A172 (cell line): ENCODE measurements around the gene TFEC. TPM values are rescaled to one million over a fixed set of nuclear protein-coding genes. Genes with fewer than 3 reads are reported as not detected.
"Not testable (repeated sequence)": the region's sequence is repeated elsewhere in the genome, so short reads cannot be mapped to it uniquely, and the experiment has no call there.

ENCODE experiments used
- DNase-seq: peaks from one replicate; pipeline ENCODE4 v3.0.0-alpha.2; 2015; ENCODE audit warnings: low spot score
- total RNA-seq: library from RNA; depleted of rRNA; stranded (reverse); fragments of >200 nt; shearing (Covaris generic); gene quantifications from 2 replicates; pipeline ENCODE4 v1.2.3, GENCODE V29; 2014; rRNA removed

Gene TFEC, protein sequence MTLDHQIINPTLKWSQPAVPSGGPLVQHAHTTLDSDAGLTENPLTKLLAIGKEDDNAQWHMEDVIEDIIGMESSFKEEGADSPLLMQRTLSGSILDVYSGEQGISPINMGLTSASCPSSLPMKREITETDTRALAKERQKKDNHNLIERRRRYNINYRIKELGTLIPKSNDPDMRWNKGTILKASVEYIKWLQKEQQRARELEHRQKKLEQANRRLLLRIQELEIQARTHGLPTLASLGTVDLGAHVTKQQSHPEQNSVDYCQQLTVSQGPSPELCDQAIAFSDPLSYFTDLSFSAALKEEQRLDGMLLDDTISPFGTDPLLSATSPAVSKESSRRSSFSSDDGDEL
- 0.07 and 0.43 TPM in 2 replicates for total RNA-seq

DNA sequence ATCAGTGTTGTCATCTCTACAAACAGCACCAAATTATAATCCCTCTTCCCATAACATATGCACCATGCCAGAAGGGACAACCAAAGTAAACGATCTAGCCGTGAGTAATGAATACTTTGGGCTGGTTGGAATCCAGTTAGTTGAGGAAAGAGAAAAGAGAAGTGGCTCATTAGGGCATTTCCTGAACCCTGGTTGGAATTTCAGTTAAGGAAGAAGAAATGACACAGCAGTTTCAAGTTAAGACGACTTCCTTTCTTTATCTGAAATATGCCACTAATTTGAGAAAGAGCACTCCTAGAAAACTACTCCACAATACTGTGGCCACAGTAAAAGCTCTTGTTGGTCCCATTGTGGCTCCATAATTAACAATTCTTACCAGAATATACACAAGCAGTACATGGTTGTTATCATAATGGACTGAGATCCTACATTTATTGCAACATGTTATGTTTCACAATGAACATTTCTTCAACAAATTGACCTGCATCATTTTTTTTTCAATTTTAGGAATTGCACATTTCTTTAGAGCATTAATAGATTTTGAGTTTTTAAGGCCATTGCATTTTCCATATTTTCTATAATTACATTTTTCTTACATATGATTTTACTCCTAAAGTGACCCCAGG, at the start of gene TFEC:
Gene TFEC (minus strand): TSS at position 113 of the 626 bp plus-strand sequence. CDS start 46,322 bp downstream, outside the sequence.
- peak; percentile 31 for DNase-seq

DNA sequence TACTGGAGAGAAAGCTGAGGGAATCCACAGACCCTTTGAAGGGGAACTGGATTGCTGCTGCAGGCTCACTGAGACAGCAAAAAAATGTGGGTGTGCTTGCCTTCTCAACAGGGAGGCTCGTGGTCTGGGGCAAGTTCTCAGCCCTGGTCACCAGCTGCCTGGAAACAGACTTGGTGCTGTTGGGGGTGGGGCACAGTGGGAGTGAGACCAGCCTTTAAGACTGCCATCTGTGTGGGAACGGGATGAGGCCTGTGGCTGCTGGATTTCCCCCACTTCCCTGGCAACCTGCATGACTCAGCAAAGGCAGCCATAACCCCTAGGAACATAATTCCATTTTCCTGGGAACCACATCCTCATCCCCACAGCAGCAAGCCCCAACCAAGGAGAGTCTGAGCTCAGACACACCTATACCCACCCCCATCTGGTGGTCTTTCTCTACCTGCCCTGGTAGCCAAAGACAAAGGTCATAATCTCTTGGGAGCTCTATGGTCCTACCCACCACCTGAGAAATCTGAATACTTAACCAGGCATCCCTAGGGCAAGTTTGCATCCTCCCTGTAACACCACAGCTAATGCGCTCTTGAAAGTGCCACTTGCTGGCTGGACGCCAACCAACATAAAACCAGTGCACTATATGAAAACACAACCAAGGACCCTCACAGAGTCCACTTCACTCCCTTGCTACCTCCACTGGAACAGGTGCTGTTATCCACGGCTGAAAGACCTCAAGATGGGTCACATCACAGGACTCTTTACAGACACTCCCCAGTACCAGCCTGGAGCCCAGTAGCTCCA, 45.0 kb upstream of the TFEC start:
- DNase-seq: peak; percentile 76

- DNase-seq: no peak
Observed at GRCh38 chr7:116071629-116072028, 41.1 kb upstream of the TFEC start.

GRCh38 chr7:116064179-116064578, 33.6 kb upstream of the TFEC start:
- DNase-seq: no peak

DNA sequence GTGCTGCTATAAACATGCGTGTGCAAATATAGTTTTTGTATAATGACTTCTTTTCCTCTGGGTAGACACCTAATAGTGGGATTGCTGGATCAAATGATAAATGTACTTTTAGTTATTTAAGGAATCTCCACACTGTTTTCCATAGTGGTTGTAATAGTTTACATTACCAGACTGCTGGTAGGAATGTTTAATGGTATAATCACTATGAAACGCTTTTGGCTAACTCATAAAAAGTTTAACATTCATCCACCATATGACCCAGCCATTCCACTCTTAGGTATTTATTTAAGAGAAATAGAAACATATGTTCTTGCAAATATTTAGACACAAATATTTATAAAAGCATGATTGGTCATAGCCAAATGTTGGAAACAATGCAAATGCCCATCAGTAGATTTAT, 32.1 kb upstream of the TFEC start:
- no peak for DNase-seq

- no peak for DNase-seq
Observed at GRCh38 chr7:116052006-116052405, 21.4 kb upstream of the TFEC start.

GRCh38 chr7:116047261-116047660, 16.7 kb upstream of the TFEC start:
- DNase-seq: not testable (repeated sequence)

DNA sequence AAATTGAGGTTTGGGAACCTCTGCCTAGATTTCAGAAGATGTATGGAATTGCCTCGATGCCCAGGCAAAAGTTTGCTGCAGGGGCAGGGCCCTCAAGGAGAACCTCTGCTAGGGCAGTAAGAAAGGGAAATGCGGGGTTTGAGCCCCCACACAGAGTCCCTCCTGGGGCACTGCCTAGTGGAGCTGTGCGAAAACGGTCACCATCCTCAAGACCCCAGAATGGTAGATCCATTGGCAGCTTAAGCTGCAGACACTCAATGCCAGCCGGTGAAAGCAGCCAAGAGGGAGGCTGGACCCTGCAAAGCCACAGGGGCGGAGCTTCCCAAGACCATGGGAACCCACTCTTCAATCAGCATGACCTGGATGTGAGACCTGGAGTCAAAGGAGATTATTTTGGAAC, 15.0 kb upstream of the TFEC start:
- DNase-seq: no peak

- DNase-seq: no peak
Observed at GRCh38 chr7:116041615-116042014, 11.1 kb upstream of the TFEC start.

DNA sequence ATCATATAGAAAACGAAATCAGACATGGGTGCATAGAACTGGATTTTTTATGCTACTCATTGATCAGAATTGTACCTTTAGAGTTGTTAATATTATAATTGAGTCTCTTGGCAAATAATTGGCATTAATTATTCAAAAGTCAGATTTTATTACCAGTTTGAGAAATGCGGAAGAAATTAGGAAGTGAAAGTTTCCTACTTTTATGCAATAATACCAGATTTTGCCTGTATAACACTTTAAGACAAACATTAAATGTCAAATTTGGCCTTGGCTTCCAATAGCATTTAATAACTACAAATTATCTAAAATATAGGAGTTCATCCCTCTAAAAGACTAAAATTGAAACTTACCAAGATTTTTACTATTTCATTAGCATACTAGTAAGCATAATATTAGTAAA, 6.8 kb upstream of the TFEC start:
- no peak for DNase-seq

GRCh38 chr7:116034411-116034810, 3.8 kb upstream of the TFEC start:
- DNase-seq: no peak

- no peak for DNase-seq
Observed at GRCh38 chr7:116032886-116033285, 2.3 kb upstream of the TFEC start.

DNA sequence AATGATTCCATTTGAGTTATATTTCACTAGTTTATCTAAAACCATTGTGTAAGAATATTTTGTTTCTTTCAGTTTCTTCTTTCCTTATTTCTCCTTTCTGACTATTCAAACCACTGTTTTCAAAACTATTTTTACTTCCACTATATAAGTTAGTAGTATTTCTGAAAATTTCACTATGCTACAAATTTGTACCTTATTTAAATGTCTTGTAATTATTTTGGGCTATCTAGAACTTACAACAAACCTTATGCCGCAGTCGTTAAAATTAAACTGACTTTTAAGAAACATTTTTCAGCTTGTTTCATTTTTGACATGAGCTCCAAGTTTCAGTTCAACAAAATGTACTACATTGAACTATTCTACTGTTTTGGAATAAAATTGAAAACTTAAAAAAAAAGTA, 1.8 kb downstream of the TFEC start:
- no peak for DNase-seq

DNA sequence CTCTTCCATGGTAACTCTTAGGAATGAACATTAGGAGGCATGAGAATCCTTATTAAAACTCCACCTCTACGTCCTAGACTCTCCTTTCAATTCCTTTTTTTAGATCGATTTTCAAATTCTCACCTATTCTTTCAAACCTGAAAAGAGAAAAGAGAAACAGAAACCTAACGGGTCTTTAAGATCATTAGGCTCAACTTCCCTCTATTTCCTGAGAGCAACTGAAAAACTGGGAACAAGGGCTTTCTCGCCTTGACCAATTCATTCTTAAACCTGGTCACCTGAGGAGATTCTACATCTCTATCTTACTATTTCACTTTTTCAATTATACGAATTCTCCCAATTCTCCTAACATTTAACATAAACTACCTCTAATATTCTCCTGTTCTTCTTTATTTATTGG, 2.8 kb downstream of the TFEC start:
- DNase-seq: no peak

GRCh38 chr7:116024826-116025809, 5.4 kb downstream of the TFEC start:
- DNase-seq: peak; percentile 9

- DNase-seq: no peak
Observed at GRCh38 chr7:116021237-116021636, 9.3 kb downstream of the TFEC start.

GRCh38 chr7:116018731-116019130, 11.8 kb downstream of the TFEC start:
- DNase-seq: no peak

GRCh38 chr7:116013675-116014074, 16.9 kb downstream of the TFEC start:
- no peak for DNase-seq

DNA sequence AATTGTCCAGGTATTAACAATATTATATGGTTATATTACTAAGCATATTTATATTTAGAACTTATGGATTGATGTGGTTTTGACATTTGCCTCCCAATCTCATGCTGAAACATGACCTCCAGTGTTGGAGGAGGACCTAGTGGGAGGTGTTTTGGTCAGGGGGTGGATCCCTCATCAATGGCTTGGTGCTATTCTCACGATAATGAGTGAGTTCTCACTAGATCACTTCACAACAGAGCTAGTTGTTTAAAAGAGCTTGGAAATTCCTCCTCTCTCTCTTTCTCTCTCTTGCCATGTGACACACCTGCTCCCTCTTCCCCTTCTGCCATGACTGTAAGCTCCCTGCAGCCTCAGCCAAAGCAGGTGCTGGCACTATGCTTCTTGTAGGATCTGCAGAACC, 19.0 kb downstream of the TFEC start:
- no peak for DNase-seq

DNA sequence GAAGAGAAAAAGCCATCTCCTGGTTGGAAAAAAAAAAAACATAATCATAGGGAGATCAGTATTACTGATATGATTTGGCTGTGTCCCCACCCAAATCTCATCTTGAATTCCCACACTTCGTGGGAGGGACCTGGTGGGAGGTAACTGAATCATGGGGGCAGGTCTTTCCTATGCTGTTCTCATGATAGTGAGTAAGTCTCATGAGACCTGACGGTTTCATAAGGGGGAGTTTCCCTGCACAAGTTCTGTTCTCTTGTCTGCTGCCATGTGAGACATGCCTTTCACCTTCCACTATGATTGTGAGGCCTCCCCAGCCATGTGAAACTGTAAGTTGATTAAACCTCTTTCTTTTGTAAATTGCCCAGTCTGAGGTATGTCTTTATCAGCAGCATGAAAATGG, 25.8 kb downstream of the TFEC start:
- not testable (repeated sequence) for DNase-seq

GRCh38 chr7:115997221-115997620, 33.3 kb downstream of the TFEC start:
- DNase-seq: no peak
